Measurements from ENCODE around the gene ATP11C. TPM values are rescaled to one million over a fixed set of nuclear protein-coding genes. Genes with fewer than 3 reads are reported as not detected.

Gene ATP11C
- polyA plus RNA-seq, 2 of the 4 experiments (the other 2 are of a cell fraction): 16.4 to 34.3 TPM

DNA sequence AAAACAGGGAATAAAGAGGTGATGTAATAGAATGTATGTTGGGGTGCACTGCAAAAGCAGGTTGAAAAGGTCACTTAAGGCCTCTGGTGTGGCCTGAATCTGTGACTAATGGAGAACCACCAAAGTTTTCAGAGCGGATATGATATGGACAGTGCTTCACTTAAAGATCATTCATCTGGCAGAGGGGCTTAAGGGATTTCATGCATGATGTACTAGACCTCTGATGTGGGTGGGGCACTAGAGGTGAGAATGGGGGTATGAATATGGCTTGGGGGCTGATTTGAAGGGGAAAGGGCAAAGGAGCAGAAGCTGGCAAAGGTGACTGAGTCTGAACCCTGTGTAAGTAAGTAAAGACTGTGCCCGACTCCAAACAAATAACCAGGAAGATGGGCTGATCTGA lies 162.5 kb downstream of the ATP11C start:
- TF ChIP-seq JUNB (IDR thresholded peaks at IDR 0.05) (no peak), NFE2L2 (conservative IDR thresholded peaks at IDR 0.05; ENCODE audit: low read length) (no peak), KDM5A (IDR thresholded peaks at IDR 0.05) (no peak), BCL3 (IDR thresholded peaks at IDR 0.05) (no peak), EHMT2 (IDR thresholded peaks at IDR 0.05; ENCODE audit: low read depth) (no peak), FOSL2 (IDR thresholded peaks at IDR 0.05) (no peak), FOSL2 (CRISPR knock-in tag; IDR thresholded peaks at IDR 0.05) (no peak), CHD2 (IDR thresholded peaks at IDR 0.05; ENCODE audit: low read length, partially characterized antibody) (no peak), SREBF2 (IDR thresholded peaks at IDR 0.05) (no peak), GATA3 (IDR thresholded peaks at IDR 0.05; ENCODE audit: borderline replicate concordance) (no peak), EHF (CRISPR knock-in tag; IDR thresholded peaks at IDR 0.05) (no peak), HOXB5 (CRISPR knock-in tag; IDR thresholded peaks at IDR 0.05) (no peak), RCOR1 (IDR thresholded peaks at IDR 0.05; ENCODE audit: low read depth, low read length) (no peak), RNF2 (IDR thresholded peaks at IDR 0.05; ENCODE audit: borderline replicate concordance, low read depth) (no peak)
- TF ChIP-seq, protein P1, sequence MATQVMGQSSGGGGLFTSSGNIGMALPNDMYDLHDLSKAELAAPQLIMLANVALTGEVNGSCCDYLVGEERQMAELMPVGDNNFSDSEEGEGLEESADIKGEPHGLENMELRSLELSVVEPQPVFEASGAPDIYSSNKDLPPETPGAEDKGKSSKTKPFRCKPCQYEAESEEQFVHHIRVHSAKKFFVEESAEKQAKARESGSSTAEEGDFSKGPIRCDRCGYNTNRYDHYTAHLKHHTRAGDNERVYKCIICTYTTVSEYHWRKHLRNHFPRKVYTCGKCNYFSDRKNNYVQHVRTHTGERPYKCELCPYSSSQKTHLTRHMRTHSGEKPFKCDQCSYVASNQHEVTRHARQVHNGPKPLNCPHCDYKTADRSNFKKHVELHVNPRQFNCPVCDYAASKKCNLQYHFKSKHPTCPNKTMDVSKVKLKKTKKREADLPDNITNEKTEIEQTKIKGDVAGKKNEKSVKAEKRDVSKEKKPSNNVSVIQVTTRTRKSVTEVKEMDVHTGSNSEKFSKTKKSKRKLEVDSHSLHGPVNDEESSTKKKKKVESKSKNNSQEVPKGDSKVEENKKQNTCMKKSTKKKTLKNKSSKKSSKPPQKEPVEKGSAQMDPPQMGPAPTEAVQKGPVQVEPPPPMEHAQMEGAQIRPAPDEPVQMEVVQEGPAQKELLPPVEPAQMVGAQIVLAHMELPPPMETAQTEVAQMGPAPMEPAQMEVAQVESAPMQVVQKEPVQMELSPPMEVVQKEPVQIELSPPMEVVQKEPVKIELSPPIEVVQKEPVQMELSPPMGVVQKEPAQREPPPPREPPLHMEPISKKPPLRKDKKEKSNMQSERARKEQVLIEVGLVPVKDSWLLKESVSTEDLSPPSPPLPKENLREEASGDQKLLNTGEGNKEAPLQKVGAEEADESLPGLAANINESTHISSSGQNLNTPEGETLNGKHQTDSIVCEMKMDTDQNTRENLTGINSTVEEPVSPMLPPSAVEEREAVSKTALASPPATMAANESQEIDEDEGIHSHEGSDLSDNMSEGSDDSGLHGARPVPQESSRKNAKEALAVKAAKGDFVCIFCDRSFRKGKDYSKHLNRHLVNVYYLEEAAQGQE (IDR thresholded peaks at IDR 0.05): no peak
- TF ChIP-seq, protein P2, sequence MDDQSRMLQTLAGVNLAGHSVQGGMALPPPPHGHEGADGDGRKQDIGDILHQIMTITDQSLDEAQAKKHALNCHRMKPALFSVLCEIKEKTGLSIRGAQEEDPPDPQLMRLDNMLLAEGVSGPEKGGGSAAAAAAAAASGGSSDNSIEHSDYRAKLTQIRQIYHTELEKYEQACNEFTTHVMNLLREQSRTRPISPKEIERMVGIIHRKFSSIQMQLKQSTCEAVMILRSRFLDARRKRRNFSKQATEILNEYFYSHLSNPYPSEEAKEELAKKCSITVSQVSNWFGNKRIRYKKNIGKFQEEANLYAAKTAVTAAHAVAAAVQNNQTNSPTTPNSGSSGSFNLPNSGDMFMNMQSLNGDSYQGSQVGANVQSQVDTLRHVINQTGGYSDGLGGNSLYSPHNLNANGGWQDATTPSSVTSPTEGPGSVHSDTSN (IDR thresholded peaks at IDR 0.05): no peak
- ChIA-PET POLR2A (no interaction called here), CTCF (no interaction called here)
- Histone ChIP-seq H3K4me1 (no peaks in the 10 kb centered on the region), H3K9me3 (no peaks in the 10 kb centered on the region), H3K27ac (no peak overlapping the region), H3K4me2 (no peak overlapping the region), H3K4me3 (no peak overlapping the region)
- DNase-seq (ENCODE audit: low read depth in 1 of 2, low spot score in 1 of 2): no peak
- no peak for ATAC-seq
- no peak for FAIRE-seq
- 92% methylated on average over 2 of the region's 2 CpGs for WGBS (ENCODE audit: missing lambda C conversion rate)

- Histone ChIP-seq H3K4me2 (no peak overlapping the region), H3K9me3 (no peaks in the 10 kb centered on the region), H3K4me1 (no peaks in the 10 kb centered on the region), H3K27ac (no peak overlapping the region), H3K4me3 (no peak overlapping the region)
- FAIRE-seq (no peak), DNase-seq (ENCODE audit: low read depth in 1 of 2, low spot score in 1 of 2) (no peak), ATAC-seq (no peak)
- ChIA-PET CTCF (no interaction called here), POLR2A (no interaction called here)
- TF ChIP-seq CBX2 (IDR thresholded peaks at IDR 0.05; ENCODE audit: borderline replicate concordance, low read depth) (no peak), FOSB (CRISPR knock-in tag; IDR thresholded peaks at IDR 0.05) (no peak), BCL3 (IDR thresholded peaks at IDR 0.05) (no peak)
- TF ChIP-seq, protein P3, sequence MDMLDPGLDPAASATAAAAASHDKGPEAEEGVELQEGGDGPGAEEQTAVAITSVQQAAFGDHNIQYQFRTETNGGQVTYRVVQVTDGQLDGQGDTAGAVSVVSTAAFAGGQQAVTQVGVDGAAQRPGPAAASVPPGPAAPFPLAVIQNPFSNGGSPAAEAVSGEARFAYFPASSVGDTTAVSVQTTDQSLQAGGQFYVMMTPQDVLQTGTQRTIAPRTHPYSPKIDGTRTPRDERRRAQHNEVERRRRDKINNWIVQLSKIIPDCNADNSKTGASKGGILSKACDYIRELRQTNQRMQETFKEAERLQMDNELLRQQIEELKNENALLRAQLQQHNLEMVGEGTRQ (IDR thresholded peaks at IDR 0.05): no peak
- WGBS (ENCODE audit: missing lambda C conversion rate): 98% methylated on average over 5 of the region's 5 CpGs
Observed at GRCh38 chrX:139766545-139766983, 166.3 kb downstream of the ATP11C start.
